Activated T-helper 1 cell treated with Interleukin-2 at 50 U/mL for 16 hours (primary cell): Measurements from ENCODE around the gene DGAT2L6.
A peak's percentile ranks its signal among the peaks of the same experiment; 100 is the strongest.

Experiments
- DNase-seq: peaks from one replicate; pipeline ENCODE4 v3.0.0-alpha.2; 2020; ENCODE audit warnings: low read depth

DGAT2L6 gene

GRCh38 chrX:70176938-70177533, at the start of gene DGAT2L6:
TSS of gene DGAT2L6 (plus strand) at chrX:70177483. CDS start at chrX:70177583, 100 bp downstream.
- DNase-seq = no peak

- no peak for DNase-seq
Measured at GRCh38 chrX:70128071-70128470, 49.2 kb upstream of the DGAT2L6 start.

- DNase-seq = no peak
Measured at GRCh38 chrX:70129816-70130215, 47.5 kb upstream of the DGAT2L6 start.

GRCh38 chrX:70132224-70132623, 45.1 kb upstream of the DGAT2L6 start:
- no peak for DNase-seq

- no peak for DNase-seq
Measured at GRCh38 chrX:70132877-70133302, 44.4 kb upstream of the DGAT2L6 start.

GRCh38 chrX:70133303-70134115, 43.8 kb upstream of the DGAT2L6 start, which contains the start of gene IGBP1:
TSS of gene IGBP1 (plus strand) at chrX:70133447. CDS start at chrX:70133948, 501 bp downstream.
- peak; percentile 58 for DNase-seq

GRCh38 chrX:70134116-70134477, 43.2 kb upstream of the DGAT2L6 start:
- no peak for DNase-seq

- no peak for DNase-seq
Measured at GRCh38 chrX:70138622-70139021, 38.7 kb upstream of the DGAT2L6 start.

- no peak for DNase-seq
Measured at GRCh38 chrX:70139736-70140135, 37.5 kb upstream of the DGAT2L6 start.

- DNase-seq = no peak
Measured at GRCh38 chrX:70141373-70141772, 35.9 kb upstream of the DGAT2L6 start.

- no peak for DNase-seq
Measured at GRCh38 chrX:70166601-70167590, 10.4 kb upstream of the DGAT2L6 start.

- no peak for DNase-seq
Measured at GRCh38 chrX:70168238-70169188, 8.8 kb upstream of the DGAT2L6 start.

- DNase-seq = no peak
Measured at GRCh38 chrX:70169281-70169680, 8.0 kb upstream of the DGAT2L6 start.

GRCh38 chrX:70171624-70172023, 5.7 kb upstream of the DGAT2L6 start:
- no peak for DNase-seq

- no peak for DNase-seq
Measured at GRCh38 chrX:70172221-70172620, 5.1 kb upstream of the DGAT2L6 start.

- DNase-seq = no peak
Measured at GRCh38 chrX:70172964-70173363, 4.3 kb upstream of the DGAT2L6 start.

GRCh38 chrX:70174754-70175153, 2.5 kb upstream of the DGAT2L6 start:
- no peak for DNase-seq

GRCh38 chrX:70175338-70175737, 1.9 kb upstream of the DGAT2L6 start:
- no peak for DNase-seq

- DNase-seq = no peak
Measured at GRCh38 chrX:70183091-70183490, 5.8 kb downstream of the DGAT2L6 start.

- no peak for DNase-seq
Measured at GRCh38 chrX:70190225-70190624, 12.9 kb downstream of the DGAT2L6 start.
